GM21786 (cell line): Measurements from ENCODE around the gene ITGAE.

Experiments
- ATAC-seq: cut with Tn5 transposase; IDR thresholded peaks from one replicate; pipeline ENCODE4 v1.9.1; 2021; ENCODE audit not compliant: unreplicated experiment

Gene ITGAE

GRCh38 chr17:3672571-3672970 lies 128.4 kb downstream of the ITGAE start:
- ATAC-seq: no peak

- ATAC-seq: no peak
These were observed 131.4 kb downstream of the ITGAE start for GRCh38 chr17:3669548-3669947.

GRCh38 chr17:3669085-3669347 lies 132.0 kb downstream of the ITGAE start:
- ATAC-seq: no peak

GRCh38 chr17:3668279-3669084 lies 132.5 kb downstream of the ITGAE start, which contains the start of the genes EMC6 and TAX1BP3:
Gene EMC6 (plus strand): TSS chr17:3668812. CDS start chr17:3669147, 335 bp downstream.
Gene TAX1BP3 (minus strand): TSS chr17:3668578. CDS start chr17:3668526, 52 bp downstream.
- ATAC-seq: peak; percentile 94

- peak; percentile 9 for ATAC-seq
These were observed 133.4 kb downstream of the ITGAE start for GRCh38 chr17:3667366-3668278.

- no peak for ATAC-seq
These were observed 134.5 kb downstream of the ITGAE start for GRCh38 chr17:3666516-3666915.

GRCh38 chr17:3665834-3666233 lies 135.2 kb downstream of the ITGAE start:
- no peak for ATAC-seq
